CD4-positive, alpha-beta T cell treated with Interleukin-6 at 100 ng/mL for 8 hours (primary cell): ENCODE data around the gene TSSC4.
A peak's percentile ranks its signal among the peaks of the same experiment; 100 is the strongest.

Source experiments
- DNase-seq: peaks from one replicate; pipeline ENCODE4 v3.0.0-alpha.2; 2020; ENCODE audit warnings: mixed read lengths, low spot score

TSSC4 gene

DNA sequence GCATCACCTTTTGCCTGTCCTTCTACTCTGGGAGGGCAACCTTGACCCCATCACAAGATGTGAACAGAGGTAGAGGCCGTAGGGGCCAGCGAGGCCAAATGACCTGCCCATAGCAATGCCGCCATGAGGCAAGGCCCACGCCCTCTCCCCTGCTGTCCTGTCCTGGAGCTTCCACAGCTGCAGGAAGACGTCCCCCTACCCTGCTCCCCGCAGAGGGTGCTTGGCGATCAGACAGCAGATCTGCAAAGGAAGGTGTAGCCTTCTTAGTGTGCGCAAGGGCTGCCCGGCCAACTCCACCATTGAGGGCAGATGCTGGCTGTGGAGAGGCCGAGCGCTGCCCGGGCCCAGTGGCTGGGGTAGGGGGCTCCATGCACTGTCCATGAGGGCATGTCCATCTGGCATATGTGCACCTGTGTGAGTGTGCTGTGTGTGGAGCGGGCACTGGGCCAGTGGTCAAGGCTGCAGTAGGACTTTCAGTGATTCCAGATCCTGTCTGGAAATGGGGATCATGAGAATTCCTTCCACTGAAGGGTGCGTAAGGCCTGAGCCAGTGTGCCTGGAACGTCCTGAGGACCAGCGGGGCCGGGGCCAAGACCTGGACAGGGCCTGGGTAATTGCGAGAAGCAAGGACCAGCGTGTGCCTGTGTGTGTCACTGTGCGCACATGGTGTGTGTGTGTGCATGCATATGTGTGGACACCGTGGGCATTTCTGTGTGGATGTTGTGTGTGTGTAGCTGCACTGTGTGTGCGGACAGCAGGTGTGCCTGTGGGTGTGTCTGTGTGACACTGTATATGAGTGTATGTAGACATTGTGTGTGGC is 32.8 kb downstream of the TSSC4 start:
- DNase-seq = no peak

DNA sequence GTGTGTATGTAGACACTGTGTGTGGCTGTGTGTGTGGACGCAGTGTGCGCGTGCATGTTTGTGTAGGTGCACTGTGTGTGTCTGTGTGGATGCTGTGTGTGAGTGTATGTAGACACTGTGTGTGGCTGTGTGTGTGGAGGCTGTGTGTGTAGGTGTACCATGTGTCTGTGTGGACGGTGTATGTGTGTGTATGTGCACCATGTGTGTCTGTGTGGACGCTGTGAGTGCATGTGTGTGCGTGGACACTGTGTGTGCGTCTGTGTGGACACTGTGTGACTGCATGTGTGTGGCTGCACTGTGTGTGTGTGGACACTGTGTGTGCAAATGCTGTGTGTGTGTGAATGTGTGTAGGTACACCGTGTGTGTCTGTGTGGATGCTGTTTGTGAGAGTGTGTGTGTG is 33.5 kb downstream of the TSSC4 start:
- no peak for DNase-seq

DNA sequence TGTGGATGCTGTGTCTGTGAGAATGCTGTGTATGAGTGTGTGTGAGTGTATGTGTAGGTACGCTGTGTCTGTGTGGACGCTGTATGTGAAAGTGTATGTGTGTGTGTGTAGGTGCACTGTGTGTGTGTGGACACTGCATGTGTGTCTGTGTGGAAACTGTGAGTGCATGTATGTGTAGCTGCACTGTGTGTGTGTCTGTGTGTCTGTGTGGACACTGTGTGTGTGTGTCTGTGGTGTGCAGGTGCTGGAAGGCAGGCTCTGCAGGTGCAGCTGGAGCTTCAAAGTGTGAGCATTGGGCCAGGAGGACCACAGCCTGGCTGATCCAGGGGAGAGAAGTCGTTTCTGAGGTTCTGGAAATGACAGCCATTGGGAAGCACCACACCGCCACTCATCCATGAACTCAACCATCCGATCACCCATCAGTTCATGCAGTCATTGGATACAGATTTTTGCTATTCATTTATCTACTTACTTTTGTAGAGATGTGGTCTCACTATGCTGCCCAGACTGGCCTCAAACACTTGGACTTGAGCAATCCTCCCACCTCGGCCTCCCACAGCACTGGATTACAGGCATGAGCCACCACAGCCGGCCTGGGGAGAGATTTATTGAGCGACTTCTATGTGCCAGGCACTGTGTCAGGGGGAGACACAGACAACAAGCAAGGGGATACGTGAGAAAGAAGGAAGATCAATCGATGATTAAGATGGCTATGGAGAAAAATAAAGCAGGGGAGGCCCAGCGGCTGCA is 34.1 kb downstream of the TSSC4 start:
- no peak for DNase-seq

DNA sequence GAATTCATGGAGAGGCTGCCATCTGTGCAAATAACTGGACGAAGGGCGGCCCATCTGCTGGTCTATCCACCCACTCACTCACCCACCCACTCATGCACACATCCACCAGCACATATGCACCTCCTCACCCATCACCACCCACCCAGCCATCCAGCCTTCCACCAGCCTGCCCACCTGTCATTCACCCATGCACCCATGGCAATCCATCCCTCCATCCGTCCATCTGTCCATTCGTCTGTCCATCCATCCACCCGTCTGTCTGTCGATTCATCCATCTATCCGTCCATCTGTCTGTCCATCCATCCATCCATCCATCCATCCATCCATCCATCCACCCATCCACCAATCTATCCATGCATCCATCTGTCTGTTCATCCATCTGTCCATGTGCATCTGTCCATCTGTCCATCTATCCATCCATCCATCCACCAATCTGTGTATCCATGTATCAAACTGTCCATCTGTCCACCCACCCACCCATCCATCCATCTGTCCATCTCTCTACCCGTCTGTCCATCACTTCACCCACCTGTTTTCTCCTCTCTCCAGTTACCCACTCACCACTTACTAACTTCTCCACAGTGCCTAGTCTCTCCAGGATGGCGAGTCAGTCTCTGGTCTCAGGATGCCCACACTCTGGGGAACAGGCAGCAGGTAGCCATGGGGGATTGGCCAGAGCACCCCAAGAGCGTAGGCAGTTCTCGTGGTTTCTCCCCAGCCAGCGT is 34.9 kb downstream of the TSSC4 start:
- no peak for DNase-seq

DNA sequence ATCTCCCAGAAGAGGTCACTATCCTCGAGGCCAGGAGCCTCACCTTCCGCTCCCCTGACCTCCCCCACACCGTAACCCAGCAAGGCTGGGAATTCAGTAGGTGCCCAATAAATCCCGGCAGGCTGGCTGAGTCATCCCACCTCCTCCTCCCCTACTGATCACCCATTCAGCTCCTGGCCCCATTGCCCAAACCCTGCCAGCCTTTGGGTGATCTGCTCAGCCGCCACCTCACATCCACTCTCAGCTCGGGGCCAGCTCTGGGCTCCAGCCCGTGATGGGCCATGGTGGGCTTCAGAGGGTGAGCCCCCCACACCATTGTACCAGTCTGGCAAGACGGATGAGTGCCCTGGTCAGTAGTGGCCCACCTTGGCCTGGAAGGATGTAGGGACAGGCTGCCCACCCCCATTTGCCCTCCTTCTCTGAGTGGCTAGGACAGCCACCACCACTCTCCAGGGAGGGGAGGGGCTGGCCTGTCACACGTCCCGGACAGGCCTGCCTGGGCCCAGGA is 35.5 kb downstream of the TSSC4 start:
- DNase-seq = no peak

DNA sequence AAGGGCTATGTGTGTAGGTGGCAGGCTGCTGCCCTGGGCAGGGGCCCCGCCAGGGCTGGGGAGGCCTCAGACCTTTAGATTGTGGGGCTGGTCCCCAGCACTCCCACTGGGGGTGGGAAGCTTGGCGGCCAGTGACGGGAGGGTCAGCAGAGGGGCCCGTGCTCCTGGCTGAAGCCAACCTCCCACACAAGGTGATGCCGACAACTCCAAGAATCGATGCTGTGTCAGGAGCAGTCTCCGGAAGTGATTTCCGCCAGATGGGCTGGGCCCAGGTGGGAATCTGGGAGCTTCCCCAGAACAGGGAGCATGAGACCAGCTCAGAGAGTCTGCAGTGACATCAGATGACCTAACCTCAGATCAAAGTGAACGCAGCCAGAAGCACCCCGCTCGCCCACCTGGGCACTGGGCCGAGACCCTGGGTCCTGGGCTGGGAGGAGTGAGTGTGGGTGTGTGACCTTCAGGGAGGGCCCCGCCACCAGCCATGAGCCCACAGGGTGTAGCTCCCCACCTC is 36.0 kb downstream of the TSSC4 start:
- no peak for DNase-seq

DNA sequence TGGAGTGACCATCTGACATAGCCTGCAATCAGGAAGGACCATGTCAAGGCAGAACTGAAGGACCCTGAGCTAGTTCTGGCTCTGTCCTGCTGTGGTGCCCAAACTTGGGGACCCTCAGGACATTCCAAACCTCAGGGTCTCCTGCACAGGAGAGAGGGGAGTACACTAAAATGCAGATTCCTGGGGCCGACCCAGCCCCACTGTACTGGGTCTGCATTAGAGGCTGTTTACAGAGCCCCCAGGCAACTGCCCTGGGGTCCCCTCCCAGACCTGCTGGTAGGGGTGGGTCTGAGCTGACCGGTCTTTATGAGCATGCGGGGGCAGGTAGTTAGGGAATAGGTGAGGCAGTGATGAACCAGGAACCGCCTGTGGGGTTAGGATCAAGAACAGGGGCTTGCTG is 37.0 kb downstream of the TSSC4 start:
- no peak for DNase-seq

DNA sequence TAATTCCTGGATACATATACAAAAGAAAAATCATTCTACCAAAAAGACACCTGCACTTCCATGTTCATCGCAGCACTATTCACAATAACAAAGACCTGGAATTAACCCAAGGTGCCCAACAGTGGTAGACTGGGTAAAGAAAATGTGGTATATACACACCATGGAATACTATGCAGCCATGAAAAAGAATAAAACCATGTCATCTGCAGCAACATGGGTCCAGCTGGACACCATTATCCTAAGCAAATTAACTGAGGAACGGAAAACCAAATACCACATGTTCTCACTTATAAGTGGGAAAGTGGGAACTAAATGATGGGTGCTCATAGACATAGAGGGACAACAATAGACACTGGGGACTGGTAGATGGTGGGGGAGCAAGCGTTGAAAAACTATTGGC is 39.3 kb downstream of the TSSC4 start:
- DNase-seq = no peak

DNA sequence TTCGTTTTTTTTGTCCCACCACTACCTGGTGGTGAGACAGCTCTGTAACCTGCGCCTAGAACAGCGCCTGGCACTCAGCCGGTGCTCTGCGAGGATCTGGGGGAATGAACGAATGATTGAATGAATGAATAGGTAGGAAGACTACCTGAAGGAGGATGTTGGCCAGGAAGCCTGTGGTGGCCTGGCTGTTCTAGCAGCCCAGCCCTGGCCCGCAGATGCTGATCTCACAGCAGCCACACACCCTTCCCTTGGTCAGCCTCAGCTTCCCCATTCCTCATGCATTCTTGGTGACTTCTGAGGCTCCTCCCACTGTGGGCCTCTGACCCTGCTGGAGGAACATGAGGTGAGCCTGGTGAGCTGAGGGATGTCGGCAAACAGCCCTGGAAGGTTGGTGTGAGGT is 40.1 kb downstream of the TSSC4 start:
- DNase-seq = no peak

DNA sequence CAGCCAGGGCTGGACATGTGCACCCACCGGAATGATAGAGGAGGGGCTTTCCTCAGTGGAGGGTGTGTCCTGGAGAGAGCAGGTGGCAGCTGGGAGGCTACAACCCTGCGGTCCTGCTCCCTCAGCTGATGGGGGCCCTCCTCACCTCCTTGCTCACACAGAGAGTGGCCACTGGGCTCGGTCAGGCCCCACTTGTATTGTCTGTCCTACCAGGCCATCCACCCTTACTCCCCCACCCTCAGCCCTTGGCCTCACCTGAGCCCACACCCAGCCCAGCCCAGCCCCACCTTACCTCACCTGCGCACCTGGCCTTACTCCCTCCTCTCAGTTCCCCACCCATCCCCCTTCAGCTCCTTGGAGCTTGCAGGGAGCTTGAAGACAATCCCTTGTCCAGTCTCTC is 40.6 kb downstream of the TSSC4 start:
- DNase-seq = no peak

DNA sequence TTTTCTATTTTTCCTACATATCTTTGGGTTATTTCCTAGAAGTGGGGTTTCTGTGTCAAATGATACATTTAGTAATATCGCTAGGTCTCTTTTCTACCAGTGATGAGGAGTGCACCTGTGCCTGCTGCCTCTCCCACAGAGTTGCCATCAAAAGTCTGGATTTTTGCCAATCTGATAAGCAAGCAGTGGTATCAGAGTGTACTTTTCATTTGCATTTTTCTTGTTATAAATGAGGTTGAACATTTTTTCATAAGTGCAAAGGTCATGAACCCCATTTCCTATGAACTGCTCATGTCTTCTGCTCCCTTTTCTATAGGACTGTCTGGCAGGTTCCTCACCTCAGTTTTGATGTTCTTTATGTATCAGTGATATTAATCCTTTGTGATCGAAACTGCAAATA is 42.0 kb downstream of the TSSC4 start:
- peak; percentile 52 for DNase-seq

DNA sequence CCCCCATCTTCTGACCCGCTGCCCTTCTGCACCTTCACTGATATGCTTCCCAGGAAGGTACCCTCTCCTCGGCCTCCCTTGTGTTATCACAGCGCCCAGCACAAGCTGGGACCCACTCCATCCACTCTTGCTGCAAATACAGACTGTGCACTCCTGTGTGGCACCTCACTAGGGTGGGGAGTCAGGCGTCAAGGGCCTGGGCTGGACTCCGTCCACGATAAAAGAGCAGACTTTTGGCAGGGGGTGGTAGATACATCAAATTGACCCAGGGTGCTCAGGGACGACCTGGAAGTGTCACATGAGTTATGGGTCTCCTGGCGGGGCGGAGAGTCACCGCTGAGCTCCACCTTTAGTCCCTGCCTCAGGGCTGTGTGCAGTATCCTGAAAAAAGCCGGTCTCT is 42.9 kb downstream of the TSSC4 start:
- DNase-seq = no peak

DNA sequence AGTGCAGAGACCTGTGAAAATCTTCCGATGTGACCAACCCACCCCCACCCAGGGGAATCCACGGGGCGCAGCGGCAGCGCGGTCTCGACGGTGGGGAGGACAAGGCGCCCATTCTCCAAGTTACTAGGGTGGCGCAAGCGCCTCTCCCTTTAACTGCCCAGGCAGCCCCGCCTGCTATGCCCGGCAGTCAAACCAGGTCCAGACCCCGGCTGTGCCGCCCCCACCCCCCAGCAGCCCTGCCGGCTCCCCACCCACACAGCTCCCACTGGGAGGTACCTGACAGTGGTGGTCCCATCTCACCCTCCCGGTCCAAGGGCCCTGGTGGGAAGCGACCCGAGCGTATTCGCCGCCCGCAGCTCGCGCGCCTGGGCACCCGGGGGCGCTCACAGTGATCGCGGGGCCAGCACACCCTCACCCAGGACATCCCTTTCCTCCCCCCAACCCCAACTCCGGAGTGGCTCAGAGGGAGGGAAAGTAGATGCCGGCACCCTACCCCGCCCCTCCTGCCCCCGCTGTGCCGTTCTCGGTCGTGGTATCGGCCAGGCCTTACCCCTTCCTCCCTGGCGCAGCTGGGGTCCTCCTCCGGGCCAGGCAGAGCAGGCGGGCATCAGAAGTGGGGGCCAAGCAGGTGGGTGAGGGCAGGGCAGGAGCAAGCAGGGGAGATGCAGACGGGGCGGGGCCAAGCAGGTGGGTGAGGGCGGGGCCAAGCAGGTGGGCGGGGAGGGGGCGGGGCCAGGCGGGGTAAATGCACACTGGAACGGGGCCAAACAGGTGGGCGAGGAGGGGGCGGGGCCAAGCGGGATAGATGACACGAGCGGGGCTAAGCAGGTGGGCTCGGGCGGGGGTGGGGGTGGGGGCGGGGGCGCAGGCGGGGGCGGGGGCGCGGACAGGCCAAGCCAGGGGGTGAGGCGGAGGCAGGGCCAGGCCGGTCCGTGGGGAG is 43.6 kb downstream of the TSSC4 start, which contains the start of gene TRPM5:
TSS of gene TRPM5 (minus strand) at position 634 of the 940 bp plus-strand sequence. CDS start 21,478 bp downstream, outside the sequence.
- peak; percentile 70 for DNase-seq

DNA sequence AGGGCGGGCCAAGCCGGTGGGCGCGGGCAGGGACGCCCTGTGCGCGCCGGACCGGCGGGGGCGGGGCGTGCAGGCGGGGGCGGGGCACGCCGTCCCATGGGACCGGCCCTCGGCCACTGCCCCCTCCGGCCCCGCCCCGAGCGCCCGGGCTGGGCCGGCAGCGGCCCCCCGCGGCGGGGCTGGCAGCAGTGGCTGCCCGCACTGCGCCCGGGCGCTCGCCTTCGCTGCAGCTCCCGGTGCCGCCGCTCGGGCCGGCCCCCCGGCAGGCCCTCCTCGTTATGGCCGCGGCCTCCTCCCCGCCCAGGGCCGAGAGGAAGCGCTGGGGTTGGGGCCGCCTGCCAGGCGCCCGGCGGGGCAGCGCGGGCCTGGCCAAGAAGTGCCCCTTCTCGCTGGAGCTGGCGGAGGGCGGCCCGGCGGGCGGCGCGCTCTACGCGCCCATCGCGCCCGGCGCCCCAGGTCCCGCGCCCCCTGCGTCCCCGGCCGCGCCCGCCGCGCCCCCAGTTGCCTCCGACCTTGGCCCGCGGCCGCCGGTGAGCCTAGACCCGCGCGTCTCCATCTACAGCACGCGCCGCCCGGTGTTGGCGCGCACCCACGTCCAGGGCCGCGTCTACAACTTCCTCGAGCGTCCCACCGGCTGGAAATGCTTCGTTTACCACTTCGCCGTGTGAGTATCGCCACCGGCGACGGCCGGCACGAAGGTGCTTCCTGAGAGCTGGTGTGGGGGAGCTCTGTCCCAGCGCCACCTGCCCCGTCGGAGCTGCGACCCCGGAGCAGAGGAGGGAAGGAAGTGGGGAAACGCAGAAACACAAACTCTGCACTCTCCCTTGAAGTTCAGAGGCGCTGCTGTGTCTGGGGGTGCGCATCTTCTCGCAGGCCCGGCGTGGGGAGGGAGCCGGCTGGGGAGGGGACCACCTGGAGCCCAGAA is 44.5 kb downstream of the TSSC4 start, which contains the start of gene KCNQ1:
TSS of gene KCNQ1 (plus strand) at position 188 of the 925 bp plus-strand sequence. CDS start at position 279, 91 bp downstream.
- no peak for DNase-seq

DNA sequence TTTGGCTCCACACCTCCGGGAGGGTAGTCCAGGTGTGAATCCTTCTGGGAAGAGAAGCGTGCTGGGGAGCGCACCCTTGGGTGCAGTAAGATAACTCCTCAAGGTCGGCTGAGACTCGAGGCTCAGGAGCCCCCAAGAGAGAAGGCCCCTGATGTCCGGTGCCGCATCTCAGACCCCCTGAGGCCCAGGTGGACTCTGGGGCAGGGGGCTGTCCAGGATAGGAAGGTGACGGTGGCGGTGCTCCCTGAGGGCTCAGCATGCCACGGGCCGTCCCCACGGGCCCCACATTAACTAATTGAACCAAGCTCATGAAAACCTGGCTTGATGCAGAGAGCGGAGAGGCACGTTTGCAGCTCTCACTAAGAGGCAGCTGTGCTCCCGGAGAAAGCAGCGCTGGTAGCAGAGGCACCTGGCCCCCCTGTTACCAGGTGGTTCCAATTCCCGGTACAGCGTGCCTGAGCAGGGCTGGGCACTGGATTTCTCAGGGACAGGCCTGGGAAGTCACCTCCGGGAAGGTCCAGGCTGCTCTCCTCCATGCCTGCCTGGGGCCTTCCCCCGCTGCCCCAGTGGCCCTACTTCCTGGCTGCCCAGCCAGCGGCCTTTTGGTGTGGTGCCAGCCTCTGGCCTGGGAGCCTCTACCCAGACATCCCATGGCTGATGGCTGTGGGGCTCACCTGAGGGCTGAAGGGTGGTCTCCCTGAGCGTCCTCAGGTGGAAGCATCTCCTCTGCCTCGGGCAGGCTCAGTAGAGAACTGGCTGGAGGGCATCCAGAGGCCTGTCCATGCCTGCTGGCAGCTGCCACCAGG is 45.4 kb downstream of the TSSC4 start:
- DNase-seq = no peak

DNA sequence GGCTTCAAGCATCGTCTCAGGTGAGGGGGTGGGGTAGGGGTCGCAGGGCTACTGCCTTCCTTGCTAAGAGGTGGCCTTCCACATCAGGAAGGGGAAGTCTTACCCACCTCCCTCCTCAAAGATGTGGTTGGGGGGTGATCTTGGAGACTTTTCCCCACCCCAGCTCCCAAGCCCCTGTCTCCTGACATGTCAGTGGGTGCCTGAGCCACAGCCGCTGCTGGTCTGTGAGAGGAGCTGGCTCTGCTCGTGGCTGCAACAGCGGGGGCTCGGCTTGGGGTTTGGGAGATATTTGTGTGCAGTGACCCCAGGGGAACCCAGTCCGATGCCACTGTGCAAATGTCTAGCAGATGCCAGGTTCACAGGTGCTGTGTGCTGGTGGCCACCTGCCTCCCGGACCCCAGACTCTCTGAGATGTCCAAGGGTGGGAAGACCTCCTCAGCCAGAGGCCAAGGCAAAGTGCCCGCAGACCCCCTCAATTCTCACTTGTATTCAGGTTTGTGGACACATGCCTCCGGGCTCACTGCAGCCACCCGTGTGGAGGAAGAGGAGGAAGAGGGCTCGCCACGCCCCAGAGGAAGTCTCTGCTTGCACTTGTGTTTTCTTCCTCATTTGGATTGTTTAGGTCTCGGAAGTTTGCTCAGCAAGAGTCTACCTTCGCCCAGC is 46.2 kb downstream of the TSSC4 start:
- peak; percentile 27 for DNase-seq

DNA sequence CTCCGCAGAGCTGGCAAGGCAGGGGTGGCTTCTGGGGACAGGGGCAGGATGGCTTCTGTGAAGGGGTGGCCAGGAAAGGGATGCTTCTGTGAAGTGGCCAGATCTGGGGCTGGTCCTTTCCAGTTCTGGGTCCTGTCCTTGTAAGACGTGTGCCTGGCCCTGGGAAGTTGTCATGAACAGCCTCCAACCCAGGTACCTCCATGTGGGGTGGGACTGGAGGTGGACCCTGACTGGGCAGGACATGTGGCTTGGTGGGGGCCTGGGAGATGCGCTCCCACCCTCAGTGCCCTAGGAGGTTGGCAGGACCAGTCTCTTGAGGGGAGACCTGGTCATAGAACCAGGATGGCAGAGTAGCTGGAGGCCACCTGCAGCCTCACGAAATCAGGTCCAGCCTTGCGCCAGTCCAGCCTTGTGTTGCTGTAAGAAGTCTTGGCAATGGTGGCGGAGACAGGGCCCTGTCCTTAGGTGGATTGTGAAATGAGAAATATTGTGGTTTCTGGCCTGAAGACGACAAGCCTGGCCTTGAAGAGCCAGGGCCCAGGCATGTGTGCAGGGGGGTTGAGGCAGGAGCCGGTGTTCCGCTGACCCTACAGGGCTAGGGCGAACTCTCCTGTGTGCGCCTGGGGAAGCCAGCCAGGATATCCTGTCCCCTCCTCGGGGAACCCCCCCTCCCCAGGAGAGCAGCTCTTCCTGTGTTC is 46.9 kb downstream of the TSSC4 start:
- no peak for DNase-seq
